Gastrocnemius medialis (tissue), 4 donors: ENCODE data around the gene ZNF652. TPM values are rescaled to one million over a fixed set of nuclear protein-coding genes. Genes with fewer than 3 reads are reported as not detected.
"Not testable (repeated sequence)": the region's sequence is repeated elsewhere in the genome, so short reads cannot be mapped to it uniquely, and the experiment has no call there.

Source experiments
- ATAC-seq, 2 donors: fragments of 150-250 bp; one replicate each; pipeline ENCODE4 v1.9.1; 2016
- DNase-seq, 2 donors: peaks; one replicate each; pipeline ENCODE4 v3.0.0-alpha.2; 2019
- H3K27ac ChIP-seq, 4 donors: fragments of 200-600 bp; sonication (generic); 1 replicate in 1 of 4; 2 replicates in 3 of 4; pipeline ENCODE4 v1.5.1; 2016 to 2018; ENCODE audit warnings: mild to moderate bottlenecking in 2 of 4, moderate library complexity in 1 of 4
- H3K27me3 ChIP-seq, 3 donors: fragments of 200-600 bp; sonication (generic) in 2 of 3; 1 replicate in 1 of 3; 2 replicates in 2 of 3; pipeline versions ENCODE4 v1.5.1 to v1.6.0; 2016 to 2019; ENCODE audit warnings: mild to moderate bottlenecking in 1 of 3, moderate library complexity in 1 of 3
- H3K36me3 ChIP-seq, 2 donors: fragments of 200-600 bp; sonication (generic) in 1 of 2; one replicate each; pipeline ENCODE4 v1.5.1; 2017 to 2018
- H3K4me1 ChIP-seq, 2 donors: fragments of 200-600 bp; sonication (generic) in 1 of 2; one replicate each; pipeline ENCODE4 v1.5.1; 2016 to 2017; ENCODE audit warnings: mild to moderate bottlenecking in 2 of 2
- H3K4me3 ChIP-seq, 4 donors: fragments of 200-600 bp; sonication (generic) in 3 of 4; 1 replicate in 1 of 4; 2 replicates in 3 of 4; pipeline ENCODE4 v1.5.1; 2016 to 2019; ENCODE audit warnings: mild to moderate bottlenecking in 2 of 4
- H3K9me3 ChIP-seq, 3 donors: fragments of 200-600 bp; sonication (generic) in 2 of 3; 1 replicate in 1 of 3; 2 replicates in 2 of 3; pipeline ENCODE4 v1.5.1; 2016 to 2019
- POLR2A ChIP-seq, 2 donors: fragments of 450-650 bp; IDR thresholded peaks; one replicate each; pipeline ENCODE4 v1.6.1; 2017; ENCODE audit warnings: antibody characterized with exemption in 2 of 2, mild to moderate bottlenecking in 2 of 2, moderate library complexity in 2 of 2
- in situ Hi-C, 4 donors: fragments of 200-750 bp; cut with MboI; loops; one replicate each; pipeline versions ENCODE4 v1.15.0 to v1.8.0; 2017; ENCODE audit warnings: low sequenced_read_pairs in 4 of 4
- intact Hi-C: fragments of 100-400 bp; cut with DNase I; formaldehyde crosslinking; loops from one replicate; pipeline ENCODE4 v1.15.1; 2023; ENCODE audit warnings: low total_unique reads
- total RNA-seq, 4 donors: library from RNA; depleted of rRNA; stranded (reverse); fragments of >200 nt; gene quantifications; one replicate each; pipeline versions ENCODE4 v1.1.0 to v1.2.3, GENCODE V29; 2016
- TF ChIP-seq, protein P1 (sequence below), 5 experiments: fragments of 450-650 bp in 3 of 5; fragments of 200-600 bp in 2 of 5; sonication (generic) in 2 of 5; IDR thresholded peaks in 4 of 5; conservative IDR thresholded peaks in 1 of 5; 1 replicate in 4 of 5; 2 replicates in 1 of 5; pipeline ENCODE4 v1.5.1; 2016 to 2019; ENCODE audit warnings: antibody characterized with exemption in 5 of 5, mild to moderate bottlenecking in 3 of 5, moderate library complexity in 3 of 5

Gene ZNF652
- total RNA-seq, 4 donors from 2014 or later = 32.8 to 49.6 (median 41.1) TPM

DNA sequence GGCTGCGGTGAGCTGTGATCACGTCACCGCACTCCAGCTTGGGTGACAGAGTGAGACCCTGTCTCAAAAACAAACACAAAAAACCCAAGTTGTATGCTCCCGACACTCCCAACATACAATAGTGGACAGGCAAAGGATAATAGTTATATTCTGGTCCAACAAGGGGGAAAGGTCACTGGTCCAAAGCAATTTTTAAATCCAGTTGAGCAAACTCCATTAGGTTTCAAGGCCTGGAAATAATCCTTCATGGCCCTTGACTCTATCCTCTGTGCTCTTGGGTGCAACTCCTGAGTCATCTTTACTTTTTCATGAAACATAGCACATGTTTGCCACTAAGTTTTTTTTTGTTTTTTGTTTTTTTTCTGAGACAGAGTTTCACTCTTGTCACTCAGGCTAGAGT lies 81.1 kb downstream of the ZNF652 start:
- Histone ChIP-seq H3K27me3 (no peaks in the 10 kb centered on the region), H3K27ac (no peak overlapping the region), H3K36me3 (no peaks in the 10 kb centered on the region), H3K4me1 (no peaks in the 10 kb centered on the region), H3K9me3 (no peaks in the 10 kb centered on the region), H3K4me3 (no peak overlapping the region)
- TF ChIP-seq POLR2A (IDR thresholded peaks at IDR 0.05) = no peak
- TF ChIP-seq, protein P1, sequence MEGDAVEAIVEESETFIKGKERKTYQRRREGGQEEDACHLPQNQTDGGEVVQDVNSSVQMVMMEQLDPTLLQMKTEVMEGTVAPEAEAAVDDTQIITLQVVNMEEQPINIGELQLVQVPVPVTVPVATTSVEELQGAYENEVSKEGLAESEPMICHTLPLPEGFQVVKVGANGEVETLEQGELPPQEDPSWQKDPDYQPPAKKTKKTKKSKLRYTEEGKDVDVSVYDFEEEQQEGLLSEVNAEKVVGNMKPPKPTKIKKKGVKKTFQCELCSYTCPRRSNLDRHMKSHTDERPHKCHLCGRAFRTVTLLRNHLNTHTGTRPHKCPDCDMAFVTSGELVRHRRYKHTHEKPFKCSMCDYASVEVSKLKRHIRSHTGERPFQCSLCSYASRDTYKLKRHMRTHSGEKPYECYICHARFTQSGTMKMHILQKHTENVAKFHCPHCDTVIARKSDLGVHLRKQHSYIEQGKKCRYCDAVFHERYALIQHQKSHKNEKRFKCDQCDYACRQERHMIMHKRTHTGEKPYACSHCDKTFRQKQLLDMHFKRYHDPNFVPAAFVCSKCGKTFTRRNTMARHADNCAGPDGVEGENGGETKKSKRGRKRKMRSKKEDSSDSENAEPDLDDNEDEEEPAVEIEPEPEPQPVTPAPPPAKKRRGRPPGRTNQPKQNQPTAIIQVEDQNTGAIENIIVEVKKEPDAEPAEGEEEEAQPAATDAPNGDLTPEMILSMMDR (IDR thresholded peaks at IDR 0.05 in 4 of 5, conservative IDR thresholded peaks at IDR 0.05 in 1 of 5) = no peak
- in situ Hi-C loops (no loop called here), intact Hi-C loops (no loop called here)
- ATAC-seq (no peak), DNase-seq (no peak)

DNA sequence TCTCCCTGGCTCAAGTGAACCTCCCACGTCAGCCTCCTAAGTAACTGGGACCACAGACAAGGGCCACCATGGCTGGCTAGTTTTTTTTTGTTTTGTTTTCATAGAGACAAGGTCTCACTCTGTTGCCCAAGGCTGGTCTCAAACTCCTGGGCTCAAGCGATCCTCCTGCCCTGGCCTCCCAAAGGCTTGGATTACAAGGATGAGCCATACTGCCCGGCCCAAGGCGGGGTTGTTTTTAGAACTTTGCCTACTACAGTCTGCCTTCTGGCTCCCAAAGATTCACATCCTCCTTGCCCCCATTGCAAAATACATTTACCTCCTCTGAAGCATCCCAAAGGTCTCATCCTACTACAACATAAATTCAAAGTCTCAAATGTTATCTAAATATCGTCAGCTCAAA lies 82.0 kb downstream of the ZNF652 start:
- in situ Hi-C loops = no loop called here
- intact Hi-C loops = no loop called here
- TF ChIP-seq, protein P1 (IDR thresholded peaks at IDR 0.05 in 4 of 5, conservative IDR thresholded peaks at IDR 0.05 in 1 of 5) = no peak
- TF ChIP-seq POLR2A (IDR thresholded peaks at IDR 0.05) = no peak

DNA sequence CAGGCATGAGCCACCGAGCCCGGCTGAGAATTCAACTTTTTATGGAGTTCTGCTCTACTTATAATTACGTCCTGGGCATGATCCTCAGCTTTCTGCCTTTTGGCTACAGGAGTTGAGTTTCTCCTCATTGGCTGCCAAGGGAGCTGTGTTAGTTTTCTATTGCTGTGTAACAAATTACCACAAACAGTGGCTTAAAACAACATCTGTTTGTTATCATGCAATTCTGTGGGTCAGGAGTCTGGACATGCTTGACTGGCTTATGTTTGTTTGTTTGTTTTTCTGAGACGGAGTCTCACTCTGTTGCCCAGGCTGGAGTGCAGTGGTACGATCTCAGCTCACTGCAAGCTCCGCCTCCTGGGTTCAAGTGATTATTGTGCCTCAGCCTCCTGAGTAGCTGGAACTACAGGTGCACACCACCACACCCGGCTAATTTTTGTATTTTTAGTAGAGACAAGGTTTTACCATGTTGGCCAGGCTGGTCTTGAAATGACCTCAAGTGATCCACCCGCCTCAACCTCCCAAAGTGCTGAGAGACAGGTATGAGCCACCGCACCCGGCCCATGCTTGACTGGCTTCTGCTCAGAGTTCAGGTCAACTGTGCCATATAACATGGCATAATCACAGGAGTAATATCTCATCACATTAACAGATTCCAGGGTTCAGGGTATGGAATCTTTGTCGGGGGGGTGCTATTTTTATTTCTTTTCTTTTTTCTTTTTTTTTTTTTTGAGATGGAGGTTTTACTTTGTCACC lies 82.6 kb downstream of the ZNF652 start:
- H3K9me3 ChIP-seq, H3K27me3 ChIP-seq, H3K27ac ChIP-seq, H3K4me3 ChIP-seq, H3K36me3 ChIP-seq, intact Hi-C loops, ATAC-seq, H3K4me1 ChIP-seq, DNase-seq, in situ Hi-C loops: not testable (repeated sequence)

More for the DNA sequence above, 82.0 kb downstream of the ZNF652 start:
- Histone ChIP-seq H3K4me1 (no peaks in the 10 kb centered on the region), H3K27ac (no peak overlapping the region), H3K27me3 (no peaks in the 10 kb centered on the region), H3K9me3 (no peaks in the 10 kb centered on the region), H3K4me3 (no peak overlapping the region), H3K36me3 (no peaks in the 10 kb centered on the region)
- ATAC-seq (no peak), DNase-seq (no peak)

DNA sequence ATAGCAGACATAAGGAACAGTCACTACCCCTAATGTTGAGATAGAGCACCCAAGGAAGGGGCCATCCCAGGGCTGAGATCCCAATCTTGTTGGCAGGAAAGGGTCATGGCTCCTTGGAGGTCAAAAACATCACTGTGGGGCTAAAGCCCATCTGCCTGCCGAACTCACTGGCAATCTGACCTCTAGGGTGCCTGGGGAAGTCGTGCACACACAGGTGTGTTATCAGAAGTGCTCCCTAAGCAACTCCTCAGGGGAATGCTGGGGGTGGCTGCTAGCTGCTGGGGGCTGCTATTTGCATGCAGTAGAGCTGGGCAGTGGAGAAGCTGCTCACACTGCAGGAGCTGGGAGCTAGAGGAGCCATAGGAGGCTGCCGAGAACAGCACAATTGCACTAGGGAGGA lies 84.0 kb downstream of the ZNF652 start:
- no peak overlapping the region for H3K27ac ChIP-seq
- H3K4me3 ChIP-seq = no peak overlapping the region
- in situ Hi-C loops (no loop called here), intact Hi-C loops (no loop called here)
- no peaks in the 10 kb centered on the region for H3K4me1 ChIP-seq
- no peak for DNase-seq
- no peaks in the 10 kb centered on the region for H3K27me3 ChIP-seq
- H3K36me3 ChIP-seq = no peaks in the 10 kb centered on the region
- TF ChIP-seq, protein P1 (IDR thresholded peaks at IDR 0.05 in 4 of 5, conservative IDR thresholded peaks at IDR 0.05 in 1 of 5) = no peak
- TF ChIP-seq POLR2A (IDR thresholded peaks at IDR 0.05) = no peak
- H3K9me3 ChIP-seq = no peaks in the 10 kb centered on the region
- ATAC-seq = no peak

DNA sequence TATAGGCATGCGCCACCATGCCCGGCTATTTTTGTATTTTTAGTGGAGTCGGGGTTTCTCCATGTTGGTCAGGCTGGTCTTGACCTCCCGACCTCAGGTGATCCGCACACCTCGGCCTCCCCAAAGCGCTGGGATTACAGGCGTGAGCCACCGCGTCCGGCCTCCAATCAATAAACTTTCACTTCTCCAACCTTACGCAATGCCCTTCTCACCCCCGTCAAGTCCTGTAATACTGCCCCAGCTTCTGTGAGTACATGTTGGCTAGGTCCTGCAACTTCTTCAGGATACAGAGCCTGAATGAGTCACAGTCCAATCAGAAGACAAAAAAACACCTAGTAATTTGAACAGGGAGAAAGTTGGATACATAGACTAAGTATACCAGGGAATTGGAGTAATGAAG lies 84.4 kb downstream of the ZNF652 start:
- H3K36me3 ChIP-seq = no peaks in the 10 kb centered on the region
- DNase-seq (no peak), ATAC-seq (no peak)
- in situ Hi-C loops = no loop called here
- intact Hi-C loops = no loop called here
- H3K4me1 ChIP-seq = no peaks in the 10 kb centered on the region
- H3K4me3 ChIP-seq = no peak overlapping the region
- H3K27me3 ChIP-seq = no peaks in the 10 kb centered on the region
- H3K9me3 ChIP-seq = no peaks in the 10 kb centered on the region
- TF ChIP-seq, protein P1 (IDR thresholded peaks at IDR 0.05 in 4 of 5, conservative IDR thresholded peaks at IDR 0.05 in 1 of 5) = no peak
- TF ChIP-seq POLR2A (IDR thresholded peaks at IDR 0.05) = no peak
- no peak overlapping the region for H3K27ac ChIP-seq

DNA sequence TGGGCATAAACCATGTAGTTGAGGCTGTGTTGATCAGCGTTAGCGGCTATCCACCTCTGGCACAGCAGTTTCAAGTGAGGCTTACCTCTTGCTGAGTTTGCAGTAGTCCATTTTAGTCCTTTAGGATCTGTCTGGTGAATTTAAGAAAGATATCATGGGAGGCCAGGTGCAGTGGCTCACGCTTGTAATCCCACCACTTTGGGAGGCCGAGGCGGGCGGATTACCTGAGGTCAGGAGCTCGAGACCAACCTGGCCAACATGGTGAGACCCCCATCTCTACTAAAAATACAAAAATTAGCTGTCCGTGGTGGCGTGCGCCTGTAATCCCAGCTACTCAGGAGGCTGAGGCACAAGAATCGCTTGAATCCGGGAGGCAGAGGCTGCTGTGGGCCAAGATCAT lies 86.1 kb downstream of the ZNF652 start:
- DNase-seq, H3K4me1 ChIP-seq, H3K36me3 ChIP-seq, in situ Hi-C loops, H3K9me3 ChIP-seq, H3K4me3 ChIP-seq, H3K27ac ChIP-seq, intact Hi-C loops, ATAC-seq, H3K27me3 ChIP-seq: not testable (repeated sequence)
